Measurements from ENCODE around the gene MYH4.

The MYH4 gene

GRCh38 chr17:10469459-10469858 lies at the start of gene MYH4:
Gene MYH4 (minus strand): TSS chr17:10469559. CDS start chr17:10466745, 2,814 bp downstream.
- no peak for DNase-seq (ENCODE audit: low spot score)

- no peak for DNase-seq (ENCODE audit: low spot score)
Measured at GRCh38 chr17:10518271-10519037, 49.1 kb upstream of the MYH4 start, which contains the start of gene MYH1. Gene MYH1 (minus strand): TSS chr17:10518542. CDS start chr17:10516642, 1,900 bp downstream.

- no peak for DNase-seq (ENCODE audit: low spot score)
Measured at GRCh38 chr17:10516638-10517037, 47.3 kb upstream of the MYH4 start.

GRCh38 chr17:10516065-10516464 lies 46.7 kb upstream of the MYH4 start:
- DNase-seq (ENCODE audit: low spot score), result no peak

- no peak for DNase-seq (ENCODE audit: low spot score)
Measured at GRCh38 chr17:10513299-10514067, 44.1 kb upstream of the MYH4 start.

GRCh38 chr17:10512856-10513255 lies 43.5 kb upstream of the MYH4 start:
- DNase-seq (ENCODE audit: low spot score), result no peak

GRCh38 chr17:10499950-10500349 lies 30.6 kb upstream of the MYH4 start:
- DNase-seq (ENCODE audit: low spot score), result no peak

- DNase-seq (ENCODE audit: low spot score), result no peak
Measured at GRCh38 chr17:10492004-10492403, 22.6 kb upstream of the MYH4 start.

- no peak for DNase-seq (ENCODE audit: low spot score)
Measured at GRCh38 chr17:10482252-10482651, 12.9 kb upstream of the MYH4 start.

- DNase-seq (ENCODE audit: low spot score), result no peak
Measured at GRCh38 chr17:10477701-10478100, 8.3 kb upstream of the MYH4 start.

GRCh38 chr17:10474536-10474935 lies 5.2 kb upstream of the MYH4 start:
- no peak for DNase-seq (ENCODE audit: low spot score)

GRCh38 chr17:10471858-10472257 lies 2.5 kb upstream of the MYH4 start:
- peak; percentile 5 for DNase-seq (ENCODE audit: low spot score)

- no peak for DNase-seq (ENCODE audit: low spot score)
Measured at GRCh38 chr17:10463402-10463801, 6.0 kb downstream of the MYH4 start.

GRCh38 chr17:10460062-10460461 lies 9.3 kb downstream of the MYH4 start:
- no peak for DNase-seq (ENCODE audit: low spot score)

GRCh38 chr17:10458701-10459100 lies 10.7 kb downstream of the MYH4 start:
- no peak for DNase-seq (ENCODE audit: low spot score)

GRCh38 chr17:10457952-10458351 lies 11.4 kb downstream of the MYH4 start:
- no peak for DNase-seq (ENCODE audit: low spot score)

GRCh38 chr17:10447026-10447931 lies 22.1 kb downstream of the MYH4 start:
- DNase-seq (ENCODE audit: low spot score), result no peak

GRCh38 chr17:10439816-10440215 lies 29.5 kb downstream of the MYH4 start:
- no peak for DNase-seq (ENCODE audit: low spot score)

GRCh38 chr17:10435096-10435495 lies 34.3 kb downstream of the MYH4 start:
- DNase-seq (ENCODE audit: low spot score), result no peak

- DNase-seq (ENCODE audit: low spot score), result no peak
Measured at GRCh38 chr17:10429421-10430045, 39.8 kb downstream of the MYH4 start.

- no peak for DNase-seq (ENCODE audit: low spot score)
Measured at GRCh38 chr17:10428781-10429180, 40.6 kb downstream of the MYH4 start.

Data from RKO (cell line).